ENCODE measurements around the gene DEPDC7.
A peak's percentile ranks its signal among the peaks of the same experiment; 100 is the strongest.

Gene DEPDC7

GRCh38 chr11:33063326-33063881 lies 47.7 kb downstream of the DEPDC7 start:
- no peak for DNase-seq

- no peak for DNase-seq
These were observed 48.6 kb downstream of the DEPDC7 start for GRCh38 chr11:33064033-33064825.

- no peak for DNase-seq
These were observed 49.2 kb downstream of the DEPDC7 start for GRCh38 chr11:33064866-33065265.

GRCh38 chr11:33065445-33066178 lies 49.9 kb downstream of the DEPDC7 start:
- peak; percentile 64 for DNase-seq

- no peak for DNase-seq
These were observed 51.6 kb downstream of the DEPDC7 start for GRCh38 chr11:33067294-33067693.

GRCh38 chr11:33068611-33069340 lies 53.1 kb downstream of the DEPDC7 start:
- DNase-seq = no peak

- no peak for DNase-seq
These were observed 56.8 kb downstream of the DEPDC7 start for GRCh38 chr11:33072465-33072864.

Data from NCI-H146 (cell line).